PC-9 (cell line): ENCODE results near the gene SIRT3.

Source experiments
- EZH2 ChIP-seq: fragments of 200-600 bp; sonication (generic); IDR thresholded peaks from 2 replicates; pipeline ENCODE4 v1.8.0; 2017; ENCODE audit warnings: antibody characterized with exemption, low read depth
- TF ChIP-seq, protein P1 (sequence below): fragments of 200-600 bp; sonication (generic); conservative IDR thresholded peaks from 2 replicates; pipeline ENCODE4 v1.6.1; 2017; ENCODE audit warnings: mixed run types, antibody characterized with exemption, mild to moderate bottlenecking, moderate library complexity

GRCh38 chr11:235609-235996 is 539 bp downstream of the SIRT3 start:
- TF ChIP-seq, protein P1, sequence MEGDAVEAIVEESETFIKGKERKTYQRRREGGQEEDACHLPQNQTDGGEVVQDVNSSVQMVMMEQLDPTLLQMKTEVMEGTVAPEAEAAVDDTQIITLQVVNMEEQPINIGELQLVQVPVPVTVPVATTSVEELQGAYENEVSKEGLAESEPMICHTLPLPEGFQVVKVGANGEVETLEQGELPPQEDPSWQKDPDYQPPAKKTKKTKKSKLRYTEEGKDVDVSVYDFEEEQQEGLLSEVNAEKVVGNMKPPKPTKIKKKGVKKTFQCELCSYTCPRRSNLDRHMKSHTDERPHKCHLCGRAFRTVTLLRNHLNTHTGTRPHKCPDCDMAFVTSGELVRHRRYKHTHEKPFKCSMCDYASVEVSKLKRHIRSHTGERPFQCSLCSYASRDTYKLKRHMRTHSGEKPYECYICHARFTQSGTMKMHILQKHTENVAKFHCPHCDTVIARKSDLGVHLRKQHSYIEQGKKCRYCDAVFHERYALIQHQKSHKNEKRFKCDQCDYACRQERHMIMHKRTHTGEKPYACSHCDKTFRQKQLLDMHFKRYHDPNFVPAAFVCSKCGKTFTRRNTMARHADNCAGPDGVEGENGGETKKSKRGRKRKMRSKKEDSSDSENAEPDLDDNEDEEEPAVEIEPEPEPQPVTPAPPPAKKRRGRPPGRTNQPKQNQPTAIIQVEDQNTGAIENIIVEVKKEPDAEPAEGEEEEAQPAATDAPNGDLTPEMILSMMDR: no peak
- TF ChIP-seq EZH2: no peak
